Measurements from ENCODE around the gene FNDC7.

The FNDC7 gene

GRCh38 chr1:108747171-108747850 is 34.6 kb downstream of the FNDC7 start:
- Histone ChIP-seq H3K4me1 (ENCODE audit: control insufficient read depth, insufficient read depth, low read length) (peaks cover 7% of the 10 kb centered on the region), H3K36me3 (ENCODE audit: control insufficient read depth, insufficient read depth, low read length, severe bottlenecking) (peaks cover 11% of the 10 kb centered on the region), H3K27me3 (replicated peaks; ENCODE audit: control insufficient read depth, insufficient read depth, low read length) (no peaks in the 10 kb centered on the region), H3K9me3 (ENCODE audit: control insufficient read depth, low read length) (no peaks in the 10 kb centered on the region), H3K4me3 (ENCODE audit: low read length) (peak overlapping the region; percentile 93), H3K9ac (ENCODE audit: low read length) (peak overlapping the region; percentile 97)
- DNase-seq (ENCODE audit: low read depth) = peak; percentile 94

- peaks cover 17% of the 10 kb centered on the region for H3K36me3 ChIP-seq (ENCODE audit: control insufficient read depth, insufficient read depth, low read length, severe bottlenecking)
- no peak for DNase-seq (ENCODE audit: low read depth)
Measured at GRCh38 chr1:108747898-108748297, 35.2 kb downstream of the FNDC7 start.

GRCh38 chr1:108749081-108749480 is 36.4 kb downstream of the FNDC7 start:
- no peaks in the 10 kb centered on the region for H3K27me3 ChIP-seq (replicated peaks; ENCODE audit: control insufficient read depth, insufficient read depth, low read length)
- peaks cover 28% of the 10 kb centered on the region for H3K36me3 ChIP-seq (ENCODE audit: control insufficient read depth, insufficient read depth, low read length, severe bottlenecking)
- no peak overlapping the region for H3K9ac ChIP-seq (ENCODE audit: low read length)
- no peak overlapping the region for H3K4me3 ChIP-seq (ENCODE audit: low read length)
- peaks cover 7% of the 10 kb centered on the region for H3K4me1 ChIP-seq (ENCODE audit: control insufficient read depth, insufficient read depth, low read length)
- H3K9me3 ChIP-seq (ENCODE audit: control insufficient read depth, low read length) = no peaks in the 10 kb centered on the region
- DNase-seq (ENCODE audit: low read depth) = no peak

More at GRCh38 chr1:108747898-108748297, 35.2 kb downstream of the FNDC7 start:
- Histone ChIP-seq H3K27me3 (replicated peaks; ENCODE audit: control insufficient read depth, insufficient read depth, low read length) (no peaks in the 10 kb centered on the region), H3K4me3 (ENCODE audit: low read length) (peak overlapping the region; percentile 93), H3K4me1 (ENCODE audit: control insufficient read depth, insufficient read depth, low read length) (peaks cover 7% of the 10 kb centered on the region), H3K9ac (ENCODE audit: low read length) (peak overlapping the region; percentile 97), H3K9me3 (ENCODE audit: control insufficient read depth, low read length) (no peaks in the 10 kb centered on the region)

GRCh38 chr1:108750476-108751181 is 37.9 kb downstream of the FNDC7 start:
- no peaks in the 10 kb centered on the region for H3K9me3 ChIP-seq (ENCODE audit: control insufficient read depth, low read length)
- H3K27me3 ChIP-seq (replicated peaks; ENCODE audit: control insufficient read depth, insufficient read depth, low read length) = no peaks in the 10 kb centered on the region
- DNase-seq (ENCODE audit: low read depth) = no peak
- peaks cover 39% of the 10 kb centered on the region for H3K36me3 ChIP-seq (ENCODE audit: control insufficient read depth, insufficient read depth, low read length, severe bottlenecking)
- no peak overlapping the region for H3K4me3 ChIP-seq (ENCODE audit: low read length)
- no peak overlapping the region for H3K9ac ChIP-seq (ENCODE audit: low read length)
- H3K4me1 ChIP-seq (ENCODE audit: control insufficient read depth, insufficient read depth, low read length) = peaks cover 7% of the 10 kb centered on the region

- Histone ChIP-seq H3K27me3 (replicated peaks; ENCODE audit: control insufficient read depth, insufficient read depth, low read length) (no peaks in the 10 kb centered on the region), H3K4me1 (ENCODE audit: control insufficient read depth, insufficient read depth, low read length) (no peaks in the 10 kb centered on the region), H3K9ac (ENCODE audit: low read length) (no peak overlapping the region), H3K36me3 (ENCODE audit: control insufficient read depth, insufficient read depth, low read length, severe bottlenecking) (peaks cover 63% of the 10 kb centered on the region), H3K9me3 (ENCODE audit: control insufficient read depth, low read length) (no peaks in the 10 kb centered on the region), H3K4me3 (ENCODE audit: low read length) (no peak overlapping the region)
- no peak for DNase-seq (ENCODE audit: low read depth)
Measured at GRCh38 chr1:108753363-108753762, 40.7 kb downstream of the FNDC7 start.

- Histone ChIP-seq H3K9me3 (ENCODE audit: control insufficient read depth, low read length) (no peaks in the 10 kb centered on the region), H3K4me3 (ENCODE audit: low read length) (no peak overlapping the region), H3K27me3 (replicated peaks; ENCODE audit: control insufficient read depth, insufficient read depth, low read length) (no peaks in the 10 kb centered on the region), H3K4me1 (ENCODE audit: control insufficient read depth, insufficient read depth, low read length) (no peaks in the 10 kb centered on the region), H3K36me3 (ENCODE audit: control insufficient read depth, insufficient read depth, low read length, severe bottlenecking) (peaks cover 85% of the 10 kb centered on the region), H3K9ac (ENCODE audit: low read length) (no peak overlapping the region)
- DNase-seq (ENCODE audit: low read depth) = no peak
Measured at GRCh38 chr1:108758796-108759195, 46.1 kb downstream of the FNDC7 start.

- no peak for DNase-seq (ENCODE audit: low read depth)
Measured at GRCh38 chr1:108767115-108767514, 54.4 kb downstream of the FNDC7 start.

GRCh38 chr1:108767708-108768107 is 55.0 kb downstream of the FNDC7 start:
- Histone ChIP-seq H3K27me3 (replicated peaks; ENCODE audit: control insufficient read depth, insufficient read depth, low read length) (no peaks in the 10 kb centered on the region), H3K9me3 (ENCODE audit: control insufficient read depth, low read length) (no peaks in the 10 kb centered on the region), H3K4me1 (ENCODE audit: control insufficient read depth, insufficient read depth, low read length) (no peaks in the 10 kb centered on the region), H3K4me3 (ENCODE audit: low read length) (no peak overlapping the region), H3K36me3 (ENCODE audit: control insufficient read depth, insufficient read depth, low read length, severe bottlenecking) (peaks cover 73% of the 10 kb centered on the region), H3K9ac (ENCODE audit: low read length) (no peak overlapping the region)
- no peak for DNase-seq (ENCODE audit: low read depth)

More at GRCh38 chr1:108767115-108767514, 54.4 kb downstream of the FNDC7 start:
- no peaks in the 10 kb centered on the region for H3K27me3 ChIP-seq (replicated peaks; ENCODE audit: control insufficient read depth, insufficient read depth, low read length)
- H3K9ac ChIP-seq (ENCODE audit: low read length) = no peak overlapping the region
- peaks cover 76% of the 10 kb centered on the region for H3K36me3 ChIP-seq (ENCODE audit: control insufficient read depth, insufficient read depth, low read length, severe bottlenecking)
- no peaks in the 10 kb centered on the region for H3K4me1 ChIP-seq (ENCODE audit: control insufficient read depth, insufficient read depth, low read length)
- H3K9me3 ChIP-seq (ENCODE audit: control insufficient read depth, low read length) = no peaks in the 10 kb centered on the region
- H3K4me3 ChIP-seq (ENCODE audit: low read length) = no peak overlapping the region

GRCh38 chr1:108777839-108778238 is 65.1 kb downstream of the FNDC7 start:
- peaks cover 91% of the 10 kb centered on the region for H3K36me3 ChIP-seq (ENCODE audit: control insufficient read depth, insufficient read depth, low read length, severe bottlenecking)

GRCh38 chr1:108779455-108779854 is 66.7 kb downstream of the FNDC7 start:
- Histone ChIP-seq H3K36me3 (ENCODE audit: control insufficient read depth, insufficient read depth, low read length, severe bottlenecking) (peaks cover 92% of the 10 kb centered on the region), H3K4me3 (ENCODE audit: low read length) (no peak overlapping the region), H3K9ac (ENCODE audit: low read length) (no peak overlapping the region), H3K27me3 (replicated peaks; ENCODE audit: control insufficient read depth, insufficient read depth, low read length) (no peaks in the 10 kb centered on the region), H3K9me3 (ENCODE audit: control insufficient read depth, low read length) (peaks cover 2% of the 10 kb centered on the region), H3K4me1 (ENCODE audit: control insufficient read depth, insufficient read depth, low read length) (no peaks in the 10 kb centered on the region)
- DNase-seq (ENCODE audit: low read depth) = no peak

More at GRCh38 chr1:108777839-108778238, 65.1 kb downstream of the FNDC7 start:
- DNase-seq (ENCODE audit: low read depth) = no peak
- no peaks in the 10 kb centered on the region for H3K4me1 ChIP-seq (ENCODE audit: control insufficient read depth, insufficient read depth, low read length)
- H3K9ac ChIP-seq (ENCODE audit: low read length) = no peak overlapping the region
- no peaks in the 10 kb centered on the region for H3K9me3 ChIP-seq (ENCODE audit: control insufficient read depth, low read length)
- H3K4me3 ChIP-seq (ENCODE audit: low read length) = no peak overlapping the region
- no peaks in the 10 kb centered on the region for H3K27me3 ChIP-seq (replicated peaks; ENCODE audit: control insufficient read depth, insufficient read depth, low read length)

GRCh38 chr1:108780937-108781574 is 68.3 kb downstream of the FNDC7 start:
- Histone ChIP-seq H3K36me3 (ENCODE audit: control insufficient read depth, insufficient read depth, low read length, severe bottlenecking) (peaks cover 92% of the 10 kb centered on the region), H3K4me3 (ENCODE audit: low read length) (no peak overlapping the region), H3K9ac (ENCODE audit: low read length) (no peak overlapping the region), H3K4me1 (ENCODE audit: control insufficient read depth, insufficient read depth, low read length) (no peaks in the 10 kb centered on the region), H3K27me3 (replicated peaks; ENCODE audit: control insufficient read depth, insufficient read depth, low read length) (no peaks in the 10 kb centered on the region), H3K9me3 (ENCODE audit: control insufficient read depth, low read length) (peaks cover 18% of the 10 kb centered on the region)
- DNase-seq (ENCODE audit: low read depth) = no peak
